ENCODE measurements around the gene AP2S1. TPM values are rescaled to one million over a fixed set of nuclear protein-coding genes. Genes with fewer than 3 reads are reported as not detected.
A peak's percentile ranks its signal among the peaks of the same experiment; 100 is the strongest.

AP2S1 gene
- total RNA-seq, 2 experiments from 2014 or later, result 79.3 to 110 TPM

- peaks cover 36% of the 10 kb centered on the region for H3K36me3 ChIP-seq (ENCODE audit: insufficient read depth, low read length)
- ChIA-PET CTCF (ENCODE audit: unreplicated experiment) (interaction anchor here (0.5 to 1.3 kb wide), 2 partner anchors 22 to 169 kb away, joined by 3 read pairs; no protein-coding TSS in a partner anchor), POLR2A (interaction anchor here (0.6 to 1.0 kb wide), 5 partner anchors 12 to 130 kb away, joined by 3 to 8 read pairs (median 3); no protein-coding TSS in a partner anchor)
- intact Hi-C loops (cut with micrococcal nuclease; ENCODE audit: unreplicated experiment), result loop anchor here (2.0 kb wide), 1 partner anchor 35 kb away; no protein-coding TSS in a partner anchor
- H3K79me2 ChIP-seq (ENCODE audit: insufficient read depth, low read depth, low read length), result peaks cover 65% of the 10 kb centered on the region
- H3K4me1 ChIP-seq (ENCODE audit: insufficient read depth, low read length, poor library complexity, severe bottlenecking), result peaks cover 45% of the 10 kb centered on the region
- peaks cover 33% of the 10 kb centered on the region for H4K20me1 ChIP-seq (ENCODE audit: insufficient read depth, low read length)
- TF ChIP-seq CTCF (conservative IDR thresholded peaks at IDR 0.05; ENCODE audit: low read length) (no peak), EZH2phosphoT487 (IDR thresholded peaks at IDR 0.05; ENCODE audit: borderline replicate concordance, low read depth, low read length) (no peak)
- H3K9me2 ChIP-seq (ENCODE audit: insufficient read depth, low read length), result no peaks in the 10 kb centered on the region
- BruUV-seq (replicated peaks), result no TSS peak
- DNase-seq (ENCODE audit: low spot score), result peak; percentile 30
- H3K4me3 ChIP-seq (ENCODE audit: low read depth, low read length, poor library complexity, severe bottlenecking), result peak overlapping the region; percentile 87
- H3K4me2 ChIP-seq (ENCODE audit: low read length), result peak overlapping the region; percentile 80
- peak overlapping the region; percentile 96 for H3K27ac ChIP-seq (ENCODE audit: low read depth, low read length, poor library complexity, severe bottlenecking)
- no peaks in the 10 kb centered on the region for H3K9me3 ChIP-seq (ENCODE audit: low read length)
- no peak overlapping the region for H2AFZ ChIP-seq (ENCODE audit: low read length)
Observed at GRCh38 chr19:46861691-46862502, 11.3 kb upstream of the AP2S1 start.

- Histone ChIP-seq H3K9me3 (ENCODE audit: low read length) (no peaks in the 10 kb centered on the region), H3K4me2 (ENCODE audit: low read length) (peak within 1 kb of the TSS; percentile 86), H3K9me2 (ENCODE audit: insufficient read depth, low read length) (no peaks in the 10 kb centered on the region), H3K79me2 (ENCODE audit: insufficient read depth, low read depth, low read length) (peaks cover 56% of the 10 kb centered on the region), H3K4me1 (ENCODE audit: insufficient read depth, low read length, poor library complexity, severe bottlenecking) (peaks cover 44% of the 10 kb centered on the region), H3K36me3 (ENCODE audit: insufficient read depth, low read length) (peaks cover 29% of the 10 kb centered on the region), H2AFZ (ENCODE audit: low read length) (peak within 1 kb of the TSS; percentile 79), H3K27ac (ENCODE audit: low read depth, low read length, poor library complexity, severe bottlenecking) (peak within 1 kb of the TSS; percentile 96), H4K20me1 (ENCODE audit: insufficient read depth, low read length) (peaks cover 25% of the 10 kb centered on the region), H3K4me3 (ENCODE audit: low read depth, low read length, poor library complexity, severe bottlenecking) (peak within 1 kb of the TSS; percentile 87)
- TF ChIP-seq EZH2phosphoT487 (IDR thresholded peaks at IDR 0.05; ENCODE audit: borderline replicate concordance, low read depth, low read length) (no peak), CTCF (conservative IDR thresholded peaks at IDR 0.05; ENCODE audit: low read length) (no peak)
- ChIA-PET POLR2A (interaction anchor here (0.6 to 0.7 kb wide), 4 partner anchors 16 to 247 kb away, joined by 3 to 8 read pairs (median 4); no protein-coding TSS in a partner anchor), CTCF (ENCODE audit: unreplicated experiment) (no interaction called here)
- intact Hi-C loops (cut with micrococcal nuclease; ENCODE audit: unreplicated experiment), result no loop called here
- no TSS peak for BruUV-seq (replicated peaks)
- DNase-seq (ENCODE audit: low spot score), result peak; percentile 27
Observed at GRCh38 chr19:46860846-46861690, 10.4 kb upstream of the AP2S1 start, which contains the start of gene ARHGAP35. TSS of gene ARHGAP35 (plus strand) at chr19:46860997. CDS start at chr19:46918676, 57,679 bp downstream.
